ENCODE data around the gene DNAL1. TPM values are rescaled to one million over a fixed set of nuclear protein-coding genes. Genes with fewer than 3 reads are reported as not detected.

Gene DNAL1
- total and polyA plus RNA-seq, 8 donors: 14.6 to 19.5 (median 17.0) TPM

- H3K4me1 ChIP-seq: no peaks in the 10 kb centered on the region
- intact Hi-C loops (cut with DNase I): no loop called here
- no peak overlapping the region for H3K4me3 ChIP-seq
- TF ChIP-seq CTCF (IDR thresholded peaks at IDR 0.05): no peak
- DNase-seq: no peak
- no peak overlapping the region for H3K27ac ChIP-seq
- peaks cover 0 to 5% of the 10 kb centered on the region in 2 donors for H3K36me3 ChIP-seq
- no peaks in the 10 kb centered on the region for H3K9me3 ChIP-seq
- no peaks in the 10 kb centered on the region for H3K27me3 ChIP-seq
- no peak for ATAC-seq
These were observed 21.8 kb downstream of the DNAL1 start for GRCh38 chr14:73666583-73666982.

GRCh38 chr14:73667854-73668253 lies 23.1 kb downstream of the DNAL1 start:
- peaks cover 0 to 8% of the 10 kb centered on the region in 2 donors for H3K36me3 ChIP-seq
- TF ChIP-seq CTCF (IDR thresholded peaks at IDR 0.05): no peak
- H3K27ac ChIP-seq: no peak overlapping the region
- H3K27me3 ChIP-seq: no peaks in the 10 kb centered on the region
- H3K4me3 ChIP-seq: no peak overlapping the region
- H3K4me1 ChIP-seq: no peaks in the 10 kb centered on the region
- DNase-seq (no peak), ATAC-seq (no peak)
- no peaks in the 10 kb centered on the region for H3K9me3 ChIP-seq
- intact Hi-C loops (cut with DNase I): no loop called here

GRCh38 chr14:73674986-73675385 lies 30.2 kb downstream of the DNAL1 start:
- Histone ChIP-seq H3K4me1 (no peaks in the 10 kb centered on the region), H3K36me3 (peaks cover 0 to 4% of the 10 kb centered on the region in 2 donors), H3K4me3 (no peak overlapping the region), H3K27me3 (no peaks in the 10 kb centered on the region), H3K9me3 (no peaks in the 10 kb centered on the region), H3K27ac (no peak overlapping the region)
- DNase-seq (no peak), ATAC-seq (no peak)
- intact Hi-C loops (cut with DNase I): no loop called here
- TF ChIP-seq CTCF (IDR thresholded peaks at IDR 0.05): no peak

GRCh38 chr14:73678698-73679097 lies 33.9 kb downstream of the DNAL1 start:
- H3K27me3 ChIP-seq: no peaks in the 10 kb centered on the region
- H3K4me3 ChIP-seq: no peak overlapping the region
- no peak overlapping the region for H3K27ac ChIP-seq
- TF ChIP-seq CTCF (IDR thresholded peaks at IDR 0.05): no peak
- no peaks in the 10 kb centered on the region for H3K4me1 ChIP-seq
- no peak for ATAC-seq
- DNase-seq: no peak
- intact Hi-C loops (cut with DNase I): no loop called here
- no peaks in the 10 kb centered on the region for H3K36me3 ChIP-seq
- H3K9me3 ChIP-seq: no peaks in the 10 kb centered on the region

GRCh38 chr14:73680821-73681220 lies 36.0 kb downstream of the DNAL1 start:
- ATAC-seq: no peak
- no peak for TF ChIP-seq CTCF (IDR thresholded peaks at IDR 0.05)
- no peak for DNase-seq
- intact Hi-C loops (cut with DNase I): no loop called here
- Histone ChIP-seq H3K4me3 (no peak overlapping the region), H3K4me1 (no peaks in the 10 kb centered on the region), H3K27me3 (no peaks in the 10 kb centered on the region), H3K36me3 (no peaks in the 10 kb centered on the region), H3K9me3 (no peaks in the 10 kb centered on the region), H3K27ac (no peak overlapping the region)
